GM10248 (cell line): ENCODE data around the gene TRPM2.

Source experiments
- CTCF ChIA-PET: fragments of 300-600 bp; sonication (Branson Sonifier 250); formaldehyde crosslinking; extraction: SDS; loops from one replicate; lab custom pipeline; 2021; ENCODE audit warnings: antibody characterized with exemption; lab: Yijun Ruan, JAX
- POLR2A ChIA-PET: fragments of 350-650 bp; sonication (Branson Sonifier 250); formaldehyde crosslinking; extraction: SDS; loops from one replicate; lab custom pipeline; 2020; ENCODE audit warnings: antibody characterized with exemption; lab: Yijun Ruan, JAX
- DNase-seq: peaks from one replicate; pipeline ENCODE4 v3.0.0; 2012; ENCODE audit errors: extremely low spot score
- TF ChIP-seq, protein P1 (sequence below): IDR thresholded peaks from 2 replicates; pipeline ENCODE4 v1.5.1; 2012; ENCODE audit warnings: mild to moderate bottlenecking, low read depth; ENCODE audit errors: extremely low read depth, missing control alignments, control extremely low read depth

Gene TRPM2

DNA sequence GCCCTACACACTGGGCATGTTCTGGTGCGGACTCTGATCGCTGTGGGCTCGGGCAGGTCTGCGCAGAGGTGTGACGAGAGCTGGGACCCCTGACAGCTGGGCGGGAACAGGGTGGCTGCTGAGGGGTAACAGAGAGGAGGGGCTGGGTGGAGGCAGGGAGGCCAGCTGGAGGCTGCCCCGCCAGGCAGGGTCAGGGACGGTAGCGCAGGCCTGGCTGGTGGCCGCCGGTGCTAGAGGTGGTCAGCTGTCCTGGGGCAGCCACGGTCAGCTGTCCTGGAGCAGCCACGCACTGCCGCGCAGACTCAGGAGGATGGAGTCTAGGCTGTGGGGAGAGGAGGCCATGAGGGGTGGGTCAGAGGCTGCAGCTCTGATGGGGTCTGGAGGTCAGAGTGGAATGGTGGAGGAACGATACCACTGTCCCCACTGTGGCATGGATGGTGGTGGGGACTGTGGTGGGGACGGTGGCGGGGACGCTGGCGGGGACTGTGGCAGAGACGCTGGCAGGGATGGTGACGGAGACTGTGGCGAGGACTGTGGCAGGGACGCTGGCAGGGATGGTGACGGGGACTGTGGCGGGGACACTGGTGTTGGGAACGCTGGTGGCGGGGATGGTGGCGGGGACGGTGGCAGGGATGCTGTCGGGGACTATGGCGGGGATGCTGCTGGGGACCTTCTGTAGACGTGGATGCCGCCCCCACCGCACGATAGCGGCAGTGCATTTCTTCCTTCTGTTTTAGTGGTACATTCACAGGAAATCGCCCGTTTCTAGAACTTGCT lies 80.6 kb downstream of the TRPM2 start:
- no peak for DNase-seq
- CTCF ChIA-PET, result interaction anchor here (1.6 kb wide), 1 partner anchor 77 kb away, joined by 4 read pairs; no protein-coding TSS in a partner anchor
- POLR2A ChIA-PET, result no interaction called here
- TF ChIP-seq, protein P1, sequence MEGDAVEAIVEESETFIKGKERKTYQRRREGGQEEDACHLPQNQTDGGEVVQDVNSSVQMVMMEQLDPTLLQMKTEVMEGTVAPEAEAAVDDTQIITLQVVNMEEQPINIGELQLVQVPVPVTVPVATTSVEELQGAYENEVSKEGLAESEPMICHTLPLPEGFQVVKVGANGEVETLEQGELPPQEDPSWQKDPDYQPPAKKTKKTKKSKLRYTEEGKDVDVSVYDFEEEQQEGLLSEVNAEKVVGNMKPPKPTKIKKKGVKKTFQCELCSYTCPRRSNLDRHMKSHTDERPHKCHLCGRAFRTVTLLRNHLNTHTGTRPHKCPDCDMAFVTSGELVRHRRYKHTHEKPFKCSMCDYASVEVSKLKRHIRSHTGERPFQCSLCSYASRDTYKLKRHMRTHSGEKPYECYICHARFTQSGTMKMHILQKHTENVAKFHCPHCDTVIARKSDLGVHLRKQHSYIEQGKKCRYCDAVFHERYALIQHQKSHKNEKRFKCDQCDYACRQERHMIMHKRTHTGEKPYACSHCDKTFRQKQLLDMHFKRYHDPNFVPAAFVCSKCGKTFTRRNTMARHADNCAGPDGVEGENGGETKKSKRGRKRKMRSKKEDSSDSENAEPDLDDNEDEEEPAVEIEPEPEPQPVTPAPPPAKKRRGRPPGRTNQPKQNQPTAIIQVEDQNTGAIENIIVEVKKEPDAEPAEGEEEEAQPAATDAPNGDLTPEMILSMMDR, result no peak

DNA sequence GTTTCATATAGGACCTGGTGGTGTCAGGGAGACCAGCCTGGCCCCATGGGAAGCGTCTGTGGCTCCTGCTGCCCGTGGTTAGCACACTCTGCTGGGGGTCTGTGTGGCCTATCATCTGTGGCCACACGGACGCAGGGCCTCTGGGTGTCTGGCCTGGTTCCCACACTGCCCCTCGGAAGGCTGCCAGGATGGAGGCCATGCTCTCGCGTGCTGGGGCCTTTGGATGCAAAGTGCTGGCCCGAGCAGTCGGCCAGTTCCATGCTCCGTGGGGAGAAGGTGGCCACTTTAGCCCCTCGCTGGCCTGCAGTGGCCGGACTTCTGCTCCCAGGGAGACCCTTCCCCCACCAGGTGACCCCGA lies 81.1 kb downstream of the TRPM2 start:
- ChIA-PET CTCF (no interaction called here), POLR2A (no interaction called here)
- TF ChIP-seq, protein P1, result no peak
- no peak for DNase-seq

DNA sequence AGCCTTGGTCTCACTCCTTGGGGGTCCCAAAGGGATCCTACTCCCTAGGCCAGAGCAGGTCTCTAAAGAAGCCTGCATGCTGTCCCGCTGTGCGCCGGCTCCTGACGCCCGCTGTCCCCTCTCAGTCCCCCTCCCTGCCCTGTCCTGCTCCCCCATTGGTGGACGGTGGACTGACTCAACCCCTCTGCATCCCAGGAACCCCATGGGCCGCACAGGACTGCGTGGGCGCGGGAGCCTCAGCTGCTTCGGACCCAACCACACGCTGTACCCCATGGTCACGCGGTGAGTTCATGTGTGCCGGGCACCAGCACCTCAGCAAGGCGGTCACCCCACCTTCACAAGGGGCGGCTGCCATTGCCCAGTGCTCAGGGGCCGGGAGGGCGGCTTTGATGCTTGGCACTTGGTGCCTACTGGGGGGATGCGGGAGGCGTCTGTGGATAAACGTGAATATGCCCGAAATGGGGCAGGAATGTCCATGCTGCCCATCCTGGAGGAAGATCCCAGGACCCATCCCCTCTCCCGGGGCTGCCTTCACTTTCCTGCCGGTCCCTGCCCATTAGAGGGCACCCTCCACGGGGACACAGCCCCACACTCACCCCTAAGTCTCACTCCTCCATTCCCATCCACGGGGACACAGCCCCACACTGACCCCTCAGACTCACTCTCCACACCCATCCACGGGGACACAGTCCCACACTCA lies 81.7 kb downstream of the TRPM2 start:
- ChIA-PET CTCF (no interaction called here), POLR2A (no interaction called here)
- no peak for DNase-seq
- TF ChIP-seq, protein P1, result no peak

- DNase-seq, result no peak
- ChIA-PET CTCF (no interaction called here), POLR2A (no interaction called here)
- TF ChIP-seq, protein P1, result no peak
Observed at GRCh38 chr21:44436111-44436611, 82.7 kb downstream of the TRPM2 start.

DNA sequence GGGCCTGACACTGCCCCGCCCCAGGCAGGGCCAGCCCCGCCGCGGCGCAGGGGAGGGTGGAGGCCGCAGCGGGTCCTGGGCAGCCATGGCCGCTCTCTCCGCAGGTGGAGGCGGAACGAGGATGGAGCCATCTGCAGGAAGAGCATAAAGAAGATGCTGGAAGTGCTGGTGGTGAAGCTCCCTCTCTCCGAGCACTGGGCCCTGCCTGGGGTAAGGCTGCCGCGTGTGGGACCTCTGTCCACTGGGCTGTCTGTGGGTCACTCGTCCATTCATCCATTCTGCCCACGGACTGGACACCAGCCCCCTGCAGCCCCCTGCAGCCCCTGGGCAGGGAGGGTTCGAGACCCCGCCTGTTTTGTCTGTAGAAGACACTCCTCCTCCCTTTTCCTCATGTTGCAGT lies 83.5 kb downstream of the TRPM2 start:
- DNase-seq, result no peak
- TF ChIP-seq, protein P1, result no peak
- POLR2A ChIA-PET, result no interaction called here
- CTCF ChIA-PET, result no interaction called here

- POLR2A ChIA-PET, result no interaction called here
- CTCF ChIA-PET, result no interaction called here
- no peak for DNase-seq
- TF ChIP-seq, protein P1, result no peak
Observed at GRCh38 chr21:44437371-44437695, 83.9 kb downstream of the TRPM2 start.
